Suprapubic skin (tissue), 4 donors: ENCODE measurements around the gene WDR6.

Experiments used
- POLR2A ChIP-seq, 2 donors: fragments of 450-650 bp; IDR thresholded peaks; one replicate each; pipeline ENCODE4 v1.6.1; 2017; ENCODE audit warnings: antibody characterized with exemption in 2 of 2, mild to moderate bottlenecking in 2 of 2, moderate library complexity in 2 of 2
- POLR2AphosphoS5 ChIP-seq, 3 donors: sonication (generic); formaldehyde crosslinking; IDR thresholded peaks; one replicate each; pipeline ENCODE4 v1.6.1; 2017; ENCODE audit warnings: antibody characterized with exemption in 3 of 3
- TF ChIP-seq, protein P1 (sequence below), 2 donors: fragments of 200-600 bp in 1 of 2; fragments of 450-650 bp in 1 of 2; sonication (generic) in 1 of 2; IDR thresholded peaks; one replicate each; pipeline ENCODE4 v1.5.1; 2016 to 2019; ENCODE audit warnings: antibody characterized with exemption in 2 of 2, mild to moderate bottlenecking in 1 of 2, moderate library complexity in 1 of 2

DNA sequence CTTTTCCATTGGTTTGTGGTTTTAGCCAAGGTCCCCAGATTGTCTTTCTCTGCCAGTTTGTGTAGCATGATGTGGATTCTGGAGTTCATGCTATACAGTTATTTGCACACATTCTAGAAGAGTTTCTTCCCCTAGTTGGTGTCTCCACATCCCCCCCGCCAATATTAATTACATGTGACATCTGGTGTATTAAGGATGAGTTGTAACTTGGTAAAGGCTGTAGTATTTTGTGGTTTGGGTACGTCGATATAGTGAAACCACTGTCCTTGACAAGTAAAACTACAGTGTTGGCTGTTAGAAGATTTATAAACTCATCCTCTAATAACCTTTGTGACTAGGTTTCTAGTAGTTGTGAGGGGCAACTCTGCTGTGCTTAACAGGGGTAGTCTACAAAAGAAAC lies 40.8 kb upstream of the WDR6 start:
- TF ChIP-seq, protein P1, sequence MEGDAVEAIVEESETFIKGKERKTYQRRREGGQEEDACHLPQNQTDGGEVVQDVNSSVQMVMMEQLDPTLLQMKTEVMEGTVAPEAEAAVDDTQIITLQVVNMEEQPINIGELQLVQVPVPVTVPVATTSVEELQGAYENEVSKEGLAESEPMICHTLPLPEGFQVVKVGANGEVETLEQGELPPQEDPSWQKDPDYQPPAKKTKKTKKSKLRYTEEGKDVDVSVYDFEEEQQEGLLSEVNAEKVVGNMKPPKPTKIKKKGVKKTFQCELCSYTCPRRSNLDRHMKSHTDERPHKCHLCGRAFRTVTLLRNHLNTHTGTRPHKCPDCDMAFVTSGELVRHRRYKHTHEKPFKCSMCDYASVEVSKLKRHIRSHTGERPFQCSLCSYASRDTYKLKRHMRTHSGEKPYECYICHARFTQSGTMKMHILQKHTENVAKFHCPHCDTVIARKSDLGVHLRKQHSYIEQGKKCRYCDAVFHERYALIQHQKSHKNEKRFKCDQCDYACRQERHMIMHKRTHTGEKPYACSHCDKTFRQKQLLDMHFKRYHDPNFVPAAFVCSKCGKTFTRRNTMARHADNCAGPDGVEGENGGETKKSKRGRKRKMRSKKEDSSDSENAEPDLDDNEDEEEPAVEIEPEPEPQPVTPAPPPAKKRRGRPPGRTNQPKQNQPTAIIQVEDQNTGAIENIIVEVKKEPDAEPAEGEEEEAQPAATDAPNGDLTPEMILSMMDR (IDR thresholded peaks at IDR 0.05), result no peak
- TF ChIP-seq POLR2A (IDR thresholded peaks at IDR 0.05) (no peak), POLR2AphosphoS5 (IDR thresholded peaks at IDR 0.05) (no peak)
